H1 (cell line): Measurements from ENCODE around the gene SCP2. TPM values are rescaled to one million over a fixed set of nuclear protein-coding genes. Genes with fewer than 3 reads are reported as not detected.

Source experiments
- CTCF ChIA-PET: fragments of 300-600 bp; sonication (Branson Sonifier 250); formaldehyde crosslinking; loops from one replicate; lab custom pipeline; 2021; ENCODE audit not compliant: partially characterized antibody; lab: Charles Lee
- POLR2A ChIA-PET: fragments of 300-600 bp; sonication (Branson Sonifier 250); formaldehyde crosslinking; loops from one replicate; lab custom pipeline; 2021; ENCODE audit warnings: inconsistent platforms; ENCODE audit not compliant: partially characterized antibody; lab: Charles Lee
- DNase-seq, 2 experiments: peaks; one replicate each; pipeline versions ENCODE4 v3.0.0 to v3.0.0-alpha.2; 2010 to 2022; ENCODE audit warnings: low spot score in 2 of 2, low read depth in 1 of 2, mixed read lengths in 1 of 2
- FAIRE-seq: peaks from 2 replicates; lab custom pipeline; 2011; peaks lifted over from hg19 to GRCh38; lab: Jason Lieb, UNC
- H2AFZ ChIP-seq: 2 replicates; pipeline ENCODE4 v1.8.1; 2012; ENCODE audit warnings: low read length, inconsistent platforms
- H2AK5ac ChIP-seq: 2 replicates; pipeline ENCODE4 v1.6.1; 2013; ENCODE audit warnings: low read depth, low read length
- H2BK120ac ChIP-seq: replicated peaks from 2 replicates; pipeline ENCODE3; 2013; ENCODE audit warnings: low read depth, low read length, inconsistent platforms
- H2BK12ac ChIP-seq: 2 replicates; pipeline ENCODE4 v1.6.1; 2013; ENCODE audit warnings: low read depth, low read length
- H2BK15ac ChIP-seq: 2 replicates; pipeline ENCODE4 v1.6.1; 2013; ENCODE audit warnings: low read length
- H2BK20ac ChIP-seq: 2 replicates; pipeline ENCODE4 v1.6.1; 2013; ENCODE audit warnings: low read length
- H2BK5ac ChIP-seq: 2 replicates; pipeline ENCODE4 v1.6.1; 2013; ENCODE audit warnings: low read depth, low read length
- H3K14ac ChIP-seq: 2 replicates; pipeline ENCODE4 v1.6.1; 2013; ENCODE audit warnings: inconsistent platforms; ENCODE audit not compliant: insufficient read length
- H3K18ac ChIP-seq: 2 replicates; pipeline ENCODE4 v1.6.1; 2013; ENCODE audit warnings: low read length; ENCODE audit errors: extremely low read depth
- H3K23ac ChIP-seq: 2 replicates; pipeline ENCODE4 v1.6.1; 2013; ENCODE audit warnings: inconsistent platforms; ENCODE audit not compliant: insufficient read length
- H3K23me2 ChIP-seq: 2 replicates; pipeline ENCODE4 v1.6.1; 2013; ENCODE audit warnings: low read depth, low read length
- H3K27ac ChIP-seq: 2 replicates; pipeline ENCODE4 v1.6.1; 2011; ENCODE audit warnings: low read depth, low read length, inconsistent platforms
- H3K27me3 ChIP-seq, 4 experiments: replicated peaks in 1 of 4; 1 replicate in 1 of 4; 2 replicates in 3 of 4; pipeline versions ENCODE4 v1.6.1 to v1.8.1; 2011 to 2013; ENCODE audit warnings: low read length in 3 of 4, mild to moderate bottlenecking in 3 of 4, inconsistent platforms in 2 of 4, mixed read lengths in 2 of 4, moderate library complexity in 1 of 4; ENCODE audit not compliant: control insufficient read depth in 3 of 4, insufficient read depth in 3 of 4; ENCODE audit errors: extremely low read depth in 1 of 4
- H3K36me3 ChIP-seq, 4 experiments: 2 replicates each; pipeline versions ENCODE4 v1.6.1 to v1.8.1; 2011 to 2013; ENCODE audit warnings: mild to moderate bottlenecking in 4 of 4, low read length in 3 of 4, moderate library complexity in 2 of 4, control low read depth in 1 of 4, inconsistent platforms in 1 of 4; ENCODE audit not compliant: insufficient read depth in 4 of 4, control insufficient read depth in 2 of 4
- H3K4ac ChIP-seq: replicated peaks from 2 replicates; pipeline ENCODE3; 2013; ENCODE audit warnings: low read length, low read depth, mixed read lengths, inconsistent platforms; ENCODE audit not compliant: insufficient read length
- H3K4me1 ChIP-seq, 4 experiments: replicated peaks in 1 of 4; 1 replicate in 1 of 4; 2 replicates in 3 of 4; pipeline versions ENCODE4 v1.6.1 to v1.8.1; 2011 to 2013; ENCODE audit warnings: low read length in 3 of 4, inconsistent platforms in 2 of 4, mixed read lengths in 1 of 4; ENCODE audit not compliant: insufficient read depth in 4 of 4, control insufficient read depth in 3 of 4
- H3K4me2 ChIP-seq, 2 experiments: 2 replicates each; pipeline versions ENCODE4 v1.6.1 to v1.8.1; 2011 to 2013; ENCODE audit warnings: low read depth in 2 of 2, low read length in 2 of 2, control low read depth in 1 of 2, inconsistent platforms in 1 of 2, mild to moderate bottlenecking in 1 of 2; ENCODE audit not compliant: insufficient read depth in 1 of 2
- H3K4me3 ChIP-seq, 4 experiments: fragments of 200-600, 300-600 bp in 1 of 4; sonication (generic), shearing (Covaris generic), sonication (Bioruptor Twin) in 1 of 4; 2 replicates each; pipeline versions ENCODE4 v1.5.1 to v1.8.1; 2011 to 2016; ENCODE audit warnings: low read length in 4 of 4, low read depth in 3 of 4, control low read depth in 2 of 4, inconsistent platforms in 2 of 4, mild to moderate bottlenecking in 2 of 4, mixed read lengths in 1 of 4, moderate library complexity in 1 of 4; ENCODE audit not compliant: insufficient read depth in 2 of 4; ENCODE audit errors: extremely low read depth in 1 of 4
- H3K56ac ChIP-seq: replicated peaks from 2 replicates; pipeline ENCODE3; 2013; ENCODE audit warnings: low read depth, mild to moderate bottlenecking, mixed read lengths, low read length, inconsistent platforms; ENCODE audit not compliant: insufficient read length
- H3K79me1 ChIP-seq: 2 replicates; pipeline ENCODE4 v1.6.1; 2013; ENCODE audit warnings: low read depth, low read length, control low read depth
- H3K79me2 ChIP-seq, 2 experiments: 2 replicates each; pipeline versions ENCODE4 v1.6.1 to v1.8.1; 2012 to 2013; ENCODE audit warnings: low read length in 2 of 2, mild to moderate bottlenecking in 2 of 2, inconsistent platforms in 1 of 2; ENCODE audit not compliant: insufficient read depth in 2 of 2, control insufficient read depth in 1 of 2
- H3K9ac ChIP-seq, 4 experiments: replicated peaks in 1 of 4; 1 replicate in 1 of 4; 2 replicates in 3 of 4; pipeline versions ENCODE4 v1.6.1 to v1.8.1; 2011 to 2013; ENCODE audit warnings: low read depth in 3 of 4, low read length in 3 of 4, control low read depth in 2 of 4, mild to moderate bottlenecking in 2 of 4, moderate library complexity in 2 of 4, inconsistent platforms in 1 of 4; ENCODE audit errors: extremely low read depth in 1 of 4
- H3K9me3 ChIP-seq, 2 experiments: 2 replicates each; pipeline versions ENCODE4 v1.6.1 to v1.8.1; 2012 to 2013; ENCODE audit warnings: mild to moderate bottlenecking in 2 of 2, moderate library complexity in 2 of 2, control low read depth in 1 of 2, inconsistent platforms in 1 of 2, low read depth in 1 of 2, low read length in 1 of 2, mixed read lengths in 1 of 2; ENCODE audit not compliant: insufficient read depth in 2 of 2
- H4K20me1 ChIP-seq, 2 experiments: replicated peaks in 1 of 2; 2 replicates each; pipeline versions ENCODE3 to v1.8.1; 2011 to 2013; ENCODE audit warnings: inconsistent platforms in 2 of 2, low read length in 2 of 2, mild to moderate bottlenecking in 1 of 2; ENCODE audit not compliant: insufficient read depth in 2 of 2, control insufficient read depth in 1 of 2
- H4K5ac ChIP-seq: 2 replicates; pipeline ENCODE4 v1.6.1; 2013; ENCODE audit warnings: low read length, low read depth, mixed read lengths, inconsistent platforms; ENCODE audit not compliant: insufficient read length
- H4K8ac ChIP-seq: 2 replicates; pipeline ENCODE4 v1.8.0; 2013; ENCODE audit warnings: mild to moderate bottlenecking, moderate library complexity, low read length, inconsistent platforms; ENCODE audit not compliant: insufficient read depth; ENCODE audit errors: extremely low read depth
- H4K91ac ChIP-seq: replicated peaks from 2 replicates; pipeline ENCODE3; 2013; ENCODE audit warnings: low read length, mixed read lengths, inconsistent platforms; ENCODE audit not compliant: insufficient read length
- CTBP2 ChIP-seq: IDR thresholded peaks from 2 replicates; pipeline ENCODE4 v1.7.0; 2011; ENCODE audit warnings: borderline replicate concordance, mild to moderate bottlenecking, moderate library complexity, mixed read lengths, low read length; ENCODE audit not compliant: insufficient read depth, insufficient read length
- EGR1 ChIP-seq: IDR thresholded peaks from 2 replicates; pipeline ENCODE4 v1.6.1; 2011; ENCODE audit warnings: low read depth, low read length, borderline replicate concordance
- GTF2F1 ChIP-seq: IDR thresholded peaks from 2 replicates; pipeline ENCODE4 v1.6.1; 2012; ENCODE audit warnings: low read depth, low read length, improper control_type of control experiment, borderline replicate concordance
- HDAC6 ChIP-seq: IDR thresholded peaks from one replicate; pipeline ENCODE4 v1.7.1; 2012; ENCODE audit warnings: low read depth, mild to moderate bottlenecking, inconsistent platforms, low read length, moderate library complexity
- RAD21 ChIP-seq, 2 experiments: IDR thresholded peaks in 1 of 2; conservative IDR thresholded peaks in 1 of 2; 2 replicates each; pipeline ENCODE4 v1.6.1; 2011; ENCODE audit warnings: low read depth in 2 of 2, low read length in 2 of 2, improper control_type of control experiment in 1 of 2, inconsistent platforms in 1 of 2, mild to moderate bottlenecking in 1 of 2, moderate library complexity in 1 of 2
- SIRT6 ChIP-seq: IDR thresholded peaks from one replicate; pipeline ENCODE4 v1.7.1; 2012; ENCODE audit warnings: low read length, inconsistent platforms
- SRF ChIP-seq: IDR thresholded peaks from 2 replicates; pipeline ENCODE4 v1.6.1; 2011; ENCODE audit warnings: mild to moderate bottlenecking, low read depth, low read length, moderate library complexity
- TCF12 ChIP-seq: IDR thresholded peaks from 2 replicates; pipeline ENCODE4 v1.6.1; 2011; ENCODE audit warnings: low read depth, mild to moderate bottlenecking, low read length
- WGBS, 2 experiments: shearing (Covaris generic) in 1 of 2; methylation state at CpG; one replicate each; pipeline versions ENCODE4 v1.1.6 to v1.1.7; 2013 to 2015; ENCODE audit warnings: low lambda C conversion rate in 2 of 2, mixed read lengths in 2 of 2, inconsistent platforms in 1 of 2, low coverage in 1 of 2, missing lambda C conversion rate in 1 of 2; ENCODE audit not compliant: insufficient replicate concordance in 2 of 2, insufficient coverage in 1 of 2, insufficient read length in 1 of 2; ENCODE audit errors: extremely low coverage in 1 of 2, missing lambda C conversion rate in 1 of 2; 5-methylcytosine and 5-hydroxymethylcytosine counted together
- polyA plus RNA-seq, 7 experiments: library from polyadenylated mRNA; depleted of rRNA in 3 of 7; stranded (reverse) in 5 of 7; unstranded in 2 of 7; fragments of >200 nt in 5 of 7; fragments of 200-250 nt in 2 of 7; gene quantifications; 1 replicate in 5 of 7; 2 replicates in 1 of 7; 4 replicates in 1 of 7; pipeline versions ENCODE4 v1.2.1 to v1.2.3, GENCODE V29; 2011 to 2013; ENCODE audit warnings: missing spikeins in 2 of 7, mixed read lengths in 2 of 7
- total RNA-seq: library from RNA; stranded (reverse); fragmentation: NEBNext Ultra II Directional; extraction: Animal tissue kit (Norgen Biotek cat#: 25700); gene quantifications from 2 replicates; pipeline ENCODE4 v1.2.1, GENCODE V29; 2021

The SCP2 gene
- total and polyA plus RNA-seq, 2 of the 8 experiments (the other 6 are each of a cell fraction or from before 2014, with no cell fraction given), result 20.9 to 54.3 TPM

DNA sequence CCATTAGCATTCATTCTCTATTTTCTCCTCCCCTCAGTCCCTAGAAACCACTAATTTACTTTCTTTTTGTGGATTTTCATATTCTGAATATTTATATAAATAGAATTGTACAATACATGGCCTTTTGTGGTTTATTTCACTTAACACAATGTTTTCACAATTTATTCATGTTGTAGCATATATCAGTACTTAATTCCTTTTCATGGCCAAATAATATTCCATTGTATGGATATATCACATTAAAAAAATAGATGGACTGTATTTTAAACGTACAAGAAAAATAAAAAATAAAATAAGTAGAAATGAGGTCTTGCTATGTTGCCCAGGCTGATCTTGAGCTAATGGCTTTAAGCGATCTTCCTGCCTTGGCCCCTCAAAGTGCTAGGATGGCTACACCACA is 25.0 kb downstream of the SCP2 start:
- Histone ChIP-seq H3K18ac (no peak overlapping the region), H4K8ac (no peak overlapping the region), H2BK15ac (no peak overlapping the region), H3K4ac (no peak overlapping the region), H3K56ac (no peak overlapping the region), H3K36me3 (no peaks in the 10 kb centered on the region), H3K9me3 (no peaks in the 10 kb centered on the region), H4K91ac (no peak overlapping the region), H3K79me1 (no peaks in the 10 kb centered on the region), H3K27ac (no peak overlapping the region), H3K23ac (no peak overlapping the region), H2AFZ (no peak overlapping the region), H3K27me3 (no peaks in the 10 kb centered on the region), H4K5ac (no peak overlapping the region), H3K23me2 (no peaks in the 10 kb centered on the region), H3K79me2 (no peaks in the 10 kb centered on the region), H3K4me3 (no peak overlapping the region), H3K9ac (no peak overlapping the region), H3K4me1 (no peaks in the 10 kb centered on the region), H4K20me1 (no peaks in the 10 kb centered on the region), H2BK5ac (no peak overlapping the region), H2AK5ac (no peak overlapping the region), H3K14ac (no peak overlapping the region), H2BK20ac (no peak overlapping the region), H3K4me2 (no peak overlapping the region), H2BK12ac (no peak overlapping the region), H2BK120ac (no peak overlapping the region)
- CTCF ChIA-PET, result no interaction called here
- POLR2A ChIA-PET, result no interaction called here
- no peak for FAIRE-seq
- WGBS, 2 experiments, result 90% methylated on average over 2 of the region's 2 CpGs; no CpG with 5 or more reads in 1 of the 2 experiments
- no peak for DNase-seq
- no peak for TF ChIP-seq EGR1
- no peak for TF ChIP-seq HDAC6
- TF ChIP-seq SRF, result no peak
- TF ChIP-seq GTF2F1, result no peak
- no peak for TF ChIP-seq SIRT6
- TF ChIP-seq TCF12, result no peak
- TF ChIP-seq RAD21 (IDR thresholded peaks at IDR 0.05 in 1 of 2, conservative IDR thresholded peaks at IDR 0.05 in 1 of 2; ENCODE audit: low read depth in 2 of 2, low read length in 2 of 2), result no peak
- TF ChIP-seq CTBP2, result no peak
